ENCODE data around the gene CEPT1. TPM values are rescaled to one million over a fixed set of nuclear protein-coding genes. Genes with fewer than 3 reads are reported as not detected.
A peak's percentile ranks its signal among the peaks of the same experiment; 100 is the strongest.

CEPT1 gene
- total RNA-seq, 1 donor from 2014 or later: 87.0 TPM

- H3K27me3 Mint-ChIP-seq: no peaks in the 10 kb centered on the region
- ChIA-PET CTCF (no interaction called here), POLR2A (interaction anchor here (0.6 to 4.5 kb wide), 19 partner anchors 8 to 477 kb away, joined by 3 to 114 read pairs (median 11); partner anchors contain the start of gene LRIF1)
- peaks cover 43% of the 10 kb centered on the region for H3K36me3 Mint-ChIP-seq (ENCODE audit: low read depth)
- no peak for TF ChIP-seq CTCF (IDR thresholded peaks at IDR 0.05)
- ATAC-seq (ENCODE audit: low read depth): no peak
- H3K9me3 Mint-ChIP-seq: no peaks in the 10 kb centered on the region
- intact Hi-C loops (cut with micrococcal nuclease): loop anchor here (1.0 to 5.0 kb wide), 6 partner anchors 12 to 1482 kb away; no protein-coding TSS in a partner anchor
- peak overlapping the region; percentile 99 for H3K27ac Mint-ChIP-seq
- peak overlapping the region; percentile 100 for H3K4me3 Mint-ChIP-seq
- peaks cover 74% of the 10 kb centered on the region for H3K4me1 Mint-ChIP-seq
- DNase-seq: no peak
Observed at GRCh38 chr1:111140680-111140967, 601 bp downstream of the CEPT1 start.

DNA sequence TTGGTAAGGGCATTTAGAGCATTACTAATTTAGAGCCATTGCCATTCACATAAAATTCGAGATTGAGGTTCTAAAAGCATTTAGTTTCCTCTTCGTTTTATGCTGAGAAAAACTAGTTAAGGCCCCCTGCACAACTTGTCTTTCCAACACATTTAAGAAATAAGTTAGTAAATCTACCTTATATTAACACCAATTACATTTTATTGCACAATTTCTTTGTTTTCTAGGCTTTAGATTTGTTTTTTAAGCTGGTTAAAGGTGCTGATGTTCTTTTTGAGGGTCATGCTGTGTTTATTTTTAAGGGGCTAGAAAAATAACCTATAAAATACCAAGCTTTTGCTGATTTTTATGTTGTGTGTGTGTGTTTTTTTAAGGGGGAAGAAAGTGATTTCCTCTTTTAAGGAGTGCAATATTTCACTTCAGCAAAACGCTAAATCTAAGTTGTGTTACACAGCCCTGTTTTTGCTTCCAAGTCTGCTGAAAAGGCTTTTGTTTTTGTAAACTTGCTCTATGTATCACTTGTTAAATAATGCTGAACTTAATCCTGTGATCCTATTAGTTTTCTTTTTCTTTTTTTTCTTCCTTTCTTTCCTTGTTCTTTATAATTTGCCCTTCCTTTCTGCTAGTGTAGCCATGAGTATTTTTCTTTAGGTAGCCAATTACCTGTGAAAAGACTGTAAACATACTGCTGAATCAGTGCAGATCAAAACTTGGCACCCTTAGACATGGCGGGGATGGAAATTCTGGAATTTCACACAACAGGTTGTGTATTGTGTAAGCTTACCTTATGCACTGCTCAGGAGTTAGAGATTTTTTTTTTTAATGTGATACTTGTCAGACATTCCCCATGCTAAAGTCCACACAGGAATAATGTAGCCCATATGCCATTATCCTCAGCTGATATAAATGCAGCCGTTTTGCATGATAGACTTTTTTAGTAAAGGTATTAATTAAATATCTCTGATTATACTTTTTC lies 1.5 kb downstream of the CEPT1 start:
- no peak for TF ChIP-seq CTCF (IDR thresholded peaks at IDR 0.05)
- DNase-seq (no peak), ATAC-seq (ENCODE audit: low read depth) (no peak)
- Mint-ChIP-seq H3K27me3 (no peaks in the 10 kb centered on the region), H3K4me3 (peak overlapping the region; percentile 100), H3K4me1 (peaks cover 75% of the 10 kb centered on the region), H3K27ac (peak overlapping the region; percentile 99), H3K36me3 (ENCODE audit: low read depth) (peaks cover 42% of the 10 kb centered on the region), H3K9me3 (no peaks in the 10 kb centered on the region)
- intact Hi-C loops (cut with micrococcal nuclease): loop anchor here (5.0 kb wide), 2 partner anchors 36 to 1481 kb away; no protein-coding TSS in a partner anchor
- CTCF ChIA-PET: interaction anchor here (1.0 kb wide), 1 partner anchor 258 kb away, joined by 3 read pairs; no protein-coding TSS in a partner anchor
- POLR2A ChIA-PET: interaction anchor here (0.6 to 4.5 kb wide), 19 partner anchors 7 to 356 kb away, joined by 3 to 114 read pairs (median 11); partner anchors contain the start of gene LRIF1

DNA sequence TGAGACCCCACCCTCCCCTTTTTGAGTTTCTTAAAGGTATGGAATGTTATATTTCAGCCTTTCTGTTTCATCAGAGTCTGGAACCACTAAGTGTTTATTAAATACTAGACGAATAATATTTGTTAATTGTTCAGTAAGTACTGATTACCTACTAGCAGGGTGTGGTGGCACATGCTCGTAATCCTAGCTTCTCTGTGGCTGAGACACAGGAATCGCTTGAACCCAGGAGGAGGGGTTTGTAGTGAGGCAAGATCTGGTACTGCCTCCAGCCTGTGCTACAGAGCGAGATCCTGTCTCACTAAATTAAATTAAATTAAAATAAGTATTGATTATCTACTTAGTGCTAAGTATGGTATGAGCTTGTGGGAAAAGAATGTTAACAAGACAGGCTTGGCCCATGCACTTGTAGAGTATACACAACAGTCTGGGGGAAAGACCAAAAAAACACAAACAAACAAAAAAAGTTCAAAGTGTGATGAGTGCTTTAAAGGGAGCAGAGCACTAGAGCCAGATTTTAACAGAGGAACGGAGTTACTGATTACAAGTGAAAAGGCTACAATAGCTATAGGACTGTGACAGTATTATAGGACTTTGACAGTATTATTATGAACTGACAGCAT lies 2.4 kb downstream of the CEPT1 start:
- ATAC-seq (ENCODE audit: low read depth): no peak
- Mint-ChIP-seq H3K27ac (peak overlapping the region; percentile 46), H3K4me3 (peak overlapping the region; percentile 100), H3K9me3 (no peaks in the 10 kb centered on the region), H3K36me3 (ENCODE audit: low read depth) (peaks cover 41% of the 10 kb centered on the region), H3K27me3 (no peaks in the 10 kb centered on the region), H3K4me1 (peaks cover 75% of the 10 kb centered on the region)
- intact Hi-C loops (cut with micrococcal nuclease): loop anchor here (5.0 kb wide), 2 partner anchors 35 to 1480 kb away; no protein-coding TSS in a partner anchor
- no peak for TF ChIP-seq CTCF (IDR thresholded peaks at IDR 0.05)
- CTCF ChIA-PET: interaction anchor here (1.0 kb wide), 1 partner anchor 258 kb away, joined by 3 read pairs; no protein-coding TSS in a partner anchor
- no peak for DNase-seq
- POLR2A ChIA-PET: interaction anchor here (0.9 to 4.3 kb wide), 7 partner anchors 10 to 355 kb away, joined by 3 to 37 read pairs (median 5); no protein-coding TSS in a partner anchor

DNA sequence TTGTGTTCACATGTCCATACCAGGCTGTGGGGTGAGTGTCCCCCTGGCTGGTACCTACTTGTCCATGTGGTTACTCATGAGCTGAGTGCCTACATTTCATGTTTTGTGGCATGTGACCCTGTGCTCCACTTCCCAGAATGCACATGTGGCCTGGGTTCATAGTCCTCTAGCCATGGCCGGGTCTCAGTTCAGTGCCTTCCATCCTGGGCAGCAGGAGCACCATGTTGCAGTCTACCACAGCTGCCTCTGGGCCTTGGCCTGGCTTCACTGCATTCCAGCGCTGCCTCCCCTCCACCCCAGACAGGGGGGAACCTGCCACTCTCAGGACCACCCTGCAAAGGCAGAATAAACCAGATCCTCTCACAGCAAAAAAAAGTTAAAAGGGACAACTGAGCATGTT lies 5.5 kb downstream of the CEPT1 start:
- no peak for DNase-seq
- ATAC-seq (ENCODE audit: low read depth): no peak
- Mint-ChIP-seq H3K36me3 (ENCODE audit: low read depth) (peaks cover 52% of the 10 kb centered on the region), H3K4me3 (no peak overlapping the region), H3K27me3 (no peaks in the 10 kb centered on the region), H3K9me3 (no peaks in the 10 kb centered on the region), H3K4me1 (peaks cover 85% of the 10 kb centered on the region), H3K27ac (peak overlapping the region; percentile 56)
- intact Hi-C loops (cut with micrococcal nuclease): loop anchor here (5.0 kb wide), 1 partner anchor 33 kb away; no protein-coding TSS in a partner anchor
- POLR2A ChIA-PET: interaction anchor here (0.6 to 1.4 kb wide), 2 partner anchors 18 to 100 kb away, joined by 4 read pairs; no protein-coding TSS in a partner anchor
- CTCF ChIA-PET: no interaction called here
- no peak for TF ChIP-seq CTCF (IDR thresholded peaks at IDR 0.05)

Data from activated B cell treated with CpG ODN at 0.5 μM for 24 hours (primary cell).